Pancreas (tissue), 10 donors: ENCODE measurements around the gene PARD3B. TPM values are rescaled to one million over a fixed set of nuclear protein-coding genes. Genes with fewer than 3 reads are reported as not detected.

Experiments
- ATAC-seq, 4 donors: fragments of 200-7000 bp; cut with Tn5 transposase; one replicate each; pipeline versions ENCODE4 v1.8.0 to v1.9.1; 2020; ENCODE audit warnings: mild to moderate bottlenecking in 4 of 4, moderate library complexity in 4 of 4
- DNase-seq, 6 donors: peaks; one replicate each; pipeline ENCODE4 v3.0.0-alpha.2; 2020
- FAIRE-seq: peaks from 2 replicates; lab custom pipeline; 2012; peaks lifted over from hg19 to GRCh38; lab: Jason Lieb, UNC
- H3K27ac ChIP-seq, 4 donors: fragments of 200-600 bp; sonication (generic); 1 replicate in 3 of 4; 2 replicates in 1 of 4; pipeline versions ENCODE4 v1.5.0 to v1.8.0; 2020
- H3K27me3 ChIP-seq, 4 donors: fragments of 200-600 bp; one replicate each; pipeline ENCODE4 v1.8.0; 2021
- H3K36me3 ChIP-seq, 3 donors: fragments of 200-600 bp; sonication (generic) in 1 of 3; one replicate each; pipeline versions ENCODE4 v1.5.0 to v1.8.0; 2020 to 2021
- H3K4me1 ChIP-seq, 3 donors: fragments of 200-600 bp; one replicate each; pipeline ENCODE4 v1.8.0; 2021
- H3K4me3 ChIP-seq, 4 donors: fragments of 200-600 bp; sonication (generic) in 2 of 4; one replicate each; pipeline versions ENCODE4 v1.5.0 to v1.8.0; 2020 to 2021
- H3K9me3 ChIP-seq, 4 donors: fragments of 200-600 bp; one replicate each; pipeline ENCODE4 v1.8.0; 2021
- CTCF ChIP-seq, 4 donors: fragments of 200-600 bp; sonication (generic) in 3 of 4; IDR thresholded peaks; one replicate each; pipeline versions ENCODE4 v1.5.0 to v1.8.0; 2021; ENCODE audit warnings: antibody characterized with exemption in 4 of 4
- WGBS, 2 donors: extraction: QIAGEN DNeasy Blood & Tissue Kit; methylation state at CpG; one replicate each; pipeline ENCODE4 v1.1.7; 2013; 5-methylcytosine and 5-hydroxymethylcytosine counted together
- intact Hi-C, 3 donors: fragments of 100-400 bp; cut with DNase I; formaldehyde crosslinking; loops; one replicate each; pipeline versions ENCODE4 v1.11.1 to v1.14.2; 2022
- polyA plus RNA-seq, 2 donors: library from polyadenylated mRNA; stranded (reverse); fragments of 200-250 nt; gene quantifications; one replicate each; pipeline ENCODE4 v1.2.3, GENCODE V29; 2013
- total RNA-seq, 6 donors: library from RNA; stranded (reverse); fragmentation: NEBNext Ultra II Directional in 4 of 6; extraction: Animal tissue kit (Norgen Biotek cat#: 25700) in 4 of 6; gene quantifications; one replicate each; pipeline versions ENCODE4 v1.2.1 to v1.2.4, GENCODE V29; 2021 to 2023
- donor health status: healthy with polysubstance abuse.
- donor health status: DM: no; HTN: no; CAD: no; lungs with moderate emphysema.
- donor health status: DM: no; HTN: no; CAD: no.
- donor health status: control.
- donor health status: control.
- donor health status: Bipolar disorder and iron deficiency.
- donor health status: DM: yes; HTN: yes; CAD: no.
- donor health status: DM: no; HTN: no; CAD: no.
- donor health status: DM: no; HTN: no; CAD: no.
- donor health status: DM: yes; HTN: yes; CAD: no.

The PARD3B gene
- total and polyA plus RNA-seq, 8 donors, result 2.8 to 21.5 (median 12.7) TPM

GRCh38 chr2:204583773-204584172, 38.5 kb downstream of the PARD3B start:
- Histone ChIP-seq H3K4me1 (no peaks in the 10 kb centered on the region), H3K9me3 (no peaks in the 10 kb centered on the region), H3K4me3 (no peak overlapping the region), H3K27ac (no peak overlapping the region), H3K27me3 (no peaks in the 10 kb centered on the region), H3K36me3 (no peaks in the 10 kb centered on the region)
- ATAC-seq, result peak; percentile 50 to 82 (median 55)
- no peak for FAIRE-seq
- DNase-seq, result peak in 3 of 6 donors; percentile 12 to 56 (median 29)
- TF ChIP-seq CTCF (IDR thresholded peaks at IDR 0.05), result no peak
- WGBS, 2 donors, result 30 to 33% methylated on average over 2 of the region's 2 CpGs
- intact Hi-C loops, result no loop called here

GRCh38 chr2:204585930-204586329, 40.7 kb downstream of the PARD3B start:
- Histone ChIP-seq H3K27me3 (no peaks in the 10 kb centered on the region), H3K4me1 (no peaks in the 10 kb centered on the region), H3K9me3 (no peaks in the 10 kb centered on the region), H3K4me3 (no peak overlapping the region), H3K36me3 (no peaks in the 10 kb centered on the region), H3K27ac (no peak overlapping the region)
- ATAC-seq (peak in 1 of 4 donors; percentile 56), FAIRE-seq (no peak), DNase-seq (peak in 1 of 6 donors; percentile 12)
- intact Hi-C loops, result no loop called here
- no peak for TF ChIP-seq CTCF (IDR thresholded peaks at IDR 0.05)
- 70 to 71% methylated on average over 1 of the region's 1 CpG for WGBS, 2 donors

GRCh38 chr2:204586444-204587180, 41.3 kb downstream of the PARD3B start:
- H3K27ac ChIP-seq, result no peak overlapping the region
- H3K4me1 ChIP-seq, result no peaks in the 10 kb centered on the region
- no peaks in the 10 kb centered on the region for H3K9me3 ChIP-seq
- DNase-seq (no peak), ATAC-seq (no peak), FAIRE-seq (no peak)
- intact Hi-C loops, result no loop called here
- H3K4me3 ChIP-seq, result no peak overlapping the region
- no peaks in the 10 kb centered on the region for H3K27me3 ChIP-seq
- H3K36me3 ChIP-seq, result no peaks in the 10 kb centered on the region
- TF ChIP-seq CTCF (IDR thresholded peaks at IDR 0.05), result no peak
- 92% methylated on average over 7 of the region's 7 CpGs for WGBS, 2 donors

- Histone ChIP-seq H3K4me1 (no peaks in the 10 kb centered on the region), H3K9me3 (no peaks in the 10 kb centered on the region), H3K36me3 (no peaks in the 10 kb centered on the region), H3K27me3 (no peaks in the 10 kb centered on the region), H3K27ac (no peak overlapping the region), H3K4me3 (no peak overlapping the region)
- WGBS, 2 donors, result 96 to 97% methylated on average over 3 of the region's 3 CpGs
- DNase-seq (no peak), ATAC-seq (no peak), FAIRE-seq (no peak)
- intact Hi-C loops, result no loop called here
- no peak for TF ChIP-seq CTCF (IDR thresholded peaks at IDR 0.05)
Measured at GRCh38 chr2:204590063-204590462, 44.8 kb downstream of the PARD3B start.

- no peak for TF ChIP-seq CTCF (IDR thresholded peaks at IDR 0.05)
- H3K4me3 ChIP-seq, result no peak overlapping the region
- DNase-seq (no peak), FAIRE-seq (no peak), ATAC-seq (no peak)
- no peaks in the 10 kb centered on the region for H3K9me3 ChIP-seq
- no peaks in the 10 kb centered on the region for H3K36me3 ChIP-seq
- no peaks in the 10 kb centered on the region for H3K27me3 ChIP-seq
- intact Hi-C loops, result no loop called here
- no peak overlapping the region for H3K27ac ChIP-seq
- no peaks in the 10 kb centered on the region for H3K4me1 ChIP-seq
- WGBS, 2 donors, result 68 to 84% methylated on average over 1 of the region's 1 CpG
Measured at GRCh38 chr2:204591225-204591624, 46.0 kb downstream of the PARD3B start.
